Osteoblast (primary cell): ENCODE data around the gene RNASE13. TPM values are rescaled to one million over a fixed set of nuclear protein-coding genes. Genes with fewer than 3 reads are reported as not detected.

Experiments used
- DNase-seq: peaks from one replicate; pipeline ENCODE4 v3.0.0; 2011; ENCODE audit warnings: low spot score, mixed read lengths; ENCODE audit not compliant: insufficient read length; ENCODE audit errors: missing footprints
- H2AFZ ChIP-seq: 2 replicates; pipeline ENCODE4 v1.6.0; 2011; ENCODE audit warnings: mild to moderate bottlenecking, low read length
- H3K27ac ChIP-seq: 2 replicates; pipeline ENCODE4 v1.5.1; 2011; ENCODE audit warnings: mild to moderate bottlenecking, low read depth, low read length, moderate library complexity
- H3K27me3 ChIP-seq: 2 replicates; pipeline ENCODE4 v1.6.0; 2012; ENCODE audit warnings: mild to moderate bottlenecking, control low read depth, inconsistent platforms, low read length, moderate library complexity; ENCODE audit not compliant: insufficient read depth
- H3K36me3 ChIP-seq: 2 replicates; pipeline ENCODE4 v1.5.1; 2011; ENCODE audit warnings: mild to moderate bottlenecking, low read length, control low read depth, moderate library complexity; ENCODE audit not compliant: insufficient read depth
- H3K4me1 ChIP-seq: 2 replicates; pipeline ENCODE4 v1.5.1; 2011; ENCODE audit warnings: mild to moderate bottlenecking, low read length, control low read depth, moderate library complexity; ENCODE audit not compliant: insufficient read depth
- H3K4me2 ChIP-seq: 2 replicates; pipeline ENCODE4 v1.6.0; 2011; ENCODE audit warnings: mild to moderate bottlenecking, low read length; ENCODE audit not compliant: insufficient read depth
- H3K4me3 ChIP-seq: fragments of 200-600 bp; sonication (generic); 3 replicates; pipeline ENCODE4 v1.5.1; 2012; ENCODE audit warnings: mild to moderate bottlenecking, low read length, inconsistent platforms; ENCODE audit not compliant: insufficient read depth
- H3K79me2 ChIP-seq: 2 replicates; pipeline ENCODE4 v1.6.0; 2012; ENCODE audit warnings: mild to moderate bottlenecking, low read length, control low read depth, inconsistent platforms; ENCODE audit not compliant: insufficient read depth
- H3K9me3 ChIP-seq: 2 replicates; pipeline ENCODE4 v1.5.1; 2011; ENCODE audit warnings: low read depth, low read length, control low read depth
- H4K20me1 ChIP-seq: 2 replicates; pipeline ENCODE4 v1.6.0; 2012; ENCODE audit warnings: mild to moderate bottlenecking, low read length, control low read depth; ENCODE audit not compliant: insufficient read depth
- CTCF ChIP-seq: IDR thresholded peaks from 2 replicates; pipeline ENCODE4 v1.5.1; 2011; ENCODE audit warnings: mild to moderate bottlenecking, low read depth, low read length, moderate library complexity; ENCODE audit errors: extremely low read depth
- total RNA-seq: library from RNA; depleted of rRNA; stranded (reverse); fragments of >200 nt; gene quantifications from 2 replicates; pipeline ENCODE4 v1.2.3, GENCODE V29; 2012

The RNASE13 gene
- total RNA-seq, 1 donor: not detected

GRCh38 chr14:21025371-21026273, 9.0 kb downstream of the RNASE13 start:
- H3K27me3 ChIP-seq: peaks cover 64% of the 10 kb centered on the region

DNA sequence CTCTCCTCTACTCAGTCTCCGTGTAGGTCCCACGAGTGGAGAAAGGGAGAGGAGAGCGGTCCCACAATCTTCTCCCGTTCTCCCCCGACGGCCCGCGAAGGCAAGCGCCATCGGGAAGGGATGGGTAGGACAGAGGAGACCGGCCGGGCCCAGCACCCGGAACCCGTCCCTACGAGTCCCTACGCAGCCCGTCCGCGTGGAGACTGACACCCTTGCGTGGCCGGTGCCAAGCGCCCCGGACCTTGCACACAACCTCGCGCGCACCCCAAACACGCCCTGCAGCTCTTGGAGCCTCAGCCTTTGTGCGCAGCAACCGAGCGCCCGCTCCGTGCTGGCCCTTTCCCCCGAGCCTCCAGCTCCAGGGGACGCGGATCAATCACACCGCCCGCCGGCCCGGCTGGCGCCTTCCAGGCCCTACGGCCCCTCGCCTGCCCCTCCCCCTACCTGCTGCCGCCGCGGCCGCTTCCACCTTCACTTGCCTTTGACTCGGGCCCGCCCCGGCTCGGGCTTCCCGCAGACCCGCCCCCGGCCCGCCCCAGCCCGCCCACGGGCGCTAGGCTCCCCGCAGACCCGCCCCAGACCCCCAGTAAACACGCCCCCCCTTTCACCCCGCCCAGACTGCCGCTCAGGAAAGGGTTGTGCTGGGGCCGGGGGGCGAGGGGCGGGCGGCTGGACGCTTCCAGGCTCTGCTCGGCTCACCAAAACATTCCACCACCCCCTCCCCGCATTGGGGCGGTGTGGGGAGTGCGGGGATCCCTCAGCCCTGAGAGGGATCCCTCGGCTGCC, 9.8 kb downstream of the RNASE13 start, which contains the start of gene NDRG2:
Gene NDRG2 (minus strand): TSS at position 477 of the 786 bp plus-strand sequence. CDS start 1,746 bp downstream, outside the sequence.
- Histone ChIP-seq H4K20me1 (no peaks in the 10 kb centered on the region), H3K4me1 (no peaks in the 10 kb centered on the region), H3K79me2 (no peaks in the 10 kb centered on the region), H3K36me3 (no peaks in the 10 kb centered on the region), H3K4me2 (peak within 1 kb of the TSS; percentile 45), H3K4me3 (peak within 1 kb of the TSS; percentile 30), H3K27ac (no peak within 1 kb of the TSS), H3K9me3 (no peaks in the 10 kb centered on the region), H3K27me3 (peaks cover 66% of the 10 kb centered on the region), H2AFZ (no peak within 1 kb of the TSS)
- TF ChIP-seq CTCF: no peak
- DNase-seq: peak; percentile 81

More at GRCh38 chr14:21025371-21026273, 9.0 kb downstream of the RNASE13 start:
- H3K27ac ChIP-seq: no peak overlapping the region
- no peak for TF ChIP-seq CTCF
- H3K4me2 ChIP-seq: no peak overlapping the region
- H3K4me1 ChIP-seq: no peaks in the 10 kb centered on the region
- H3K36me3 ChIP-seq: no peaks in the 10 kb centered on the region
- H3K4me3 ChIP-seq: peak overlapping the region; percentile 30
- no peaks in the 10 kb centered on the region for H3K79me2 ChIP-seq
- DNase-seq: peak; percentile 81
- H2AFZ ChIP-seq: no peak overlapping the region
- H4K20me1 ChIP-seq: no peaks in the 10 kb centered on the region
- H3K9me3 ChIP-seq: no peaks in the 10 kb centered on the region

DNA sequence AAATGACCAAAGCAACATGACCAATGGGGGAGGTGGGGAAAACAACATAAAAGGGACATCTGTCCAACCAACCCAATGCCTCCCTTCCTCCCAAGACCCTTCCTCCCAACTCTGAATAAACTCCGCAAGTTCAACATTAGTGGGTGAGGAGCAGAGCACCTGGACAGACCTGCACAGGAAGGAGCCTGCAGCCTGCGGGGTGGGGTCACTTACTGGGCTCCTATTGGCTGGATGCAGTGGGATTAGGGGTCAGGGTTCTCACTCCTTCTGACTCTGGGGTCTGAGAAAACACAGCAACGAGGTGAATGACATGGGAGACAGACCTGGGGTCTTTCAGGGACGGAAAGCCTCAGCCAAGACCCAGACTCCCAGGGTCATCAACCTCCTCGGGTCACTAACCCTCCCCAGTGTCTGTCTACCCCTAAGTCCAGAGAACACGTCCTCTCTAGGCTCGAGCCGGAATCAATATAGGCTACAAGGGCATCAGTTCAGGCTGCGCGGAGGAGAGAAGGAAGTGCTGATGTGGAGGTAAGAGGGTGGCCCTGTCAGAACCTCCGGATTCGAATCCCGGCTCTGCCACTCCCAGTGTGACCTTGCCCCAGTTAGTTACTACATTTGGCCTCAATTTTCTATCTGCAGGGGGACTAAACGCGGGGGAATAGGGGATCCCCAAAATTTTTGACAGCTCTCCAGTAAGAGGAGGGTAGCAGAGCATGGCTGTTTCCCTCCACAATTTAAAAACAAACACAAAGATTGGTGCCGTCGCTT, 10.6 kb downstream of the RNASE13 start:
- Histone ChIP-seq H3K36me3 (no peaks in the 10 kb centered on the region), H4K20me1 (no peaks in the 10 kb centered on the region), H2AFZ (no peak overlapping the region), H3K4me2 (no peak overlapping the region), H3K4me1 (no peaks in the 10 kb centered on the region), H3K4me3 (no peak overlapping the region), H3K79me2 (no peaks in the 10 kb centered on the region), H3K27me3 (peaks cover 66% of the 10 kb centered on the region), H3K27ac (no peak overlapping the region), H3K9me3 (no peaks in the 10 kb centered on the region)
- DNase-seq: peak; percentile 79
- no peak for TF ChIP-seq CTCF
